Smooth muscle cell (in vitro differentiated cells): ENCODE measurements around the gene MAP3K2. TPM values are rescaled to one million over a fixed set of nuclear protein-coding genes. Genes with fewer than 3 reads are reported as not detected.

Source experiments
- DNase-seq: peaks from one replicate; lab custom pipeline; 2025; ENCODE audit not compliant: unreplicated experiment; lab: John Stamatoyannopoulos, UW
- H2AFZ ChIP-seq: fragments of 200-600 bp; sonication (generic); 2 replicates; pipeline ENCODE4 v1.6.0; 2016; ENCODE audit warnings: antibody characterized with exemption, low read depth, mild to moderate bottlenecking
- H3F3A ChIP-seq: fragments of 200-600 bp; sonication (generic); 2 replicates; pipeline ENCODE4 v1.6.0; 2017; ENCODE audit warnings: antibody characterized with exemption, low read depth
- H3K27ac ChIP-seq: fragments of 200-600 bp; sonication (generic); 2 replicates; pipeline ENCODE4 v1.5.1; 2016; ENCODE audit warnings: low read depth, mild to moderate bottlenecking
- H3K27me3 ChIP-seq: fragments of 200-600 bp; sonication (generic); 2 replicates; pipeline ENCODE4 v1.6.1; 2016; ENCODE audit warnings: low read depth, mild to moderate bottlenecking
- H3K36me3 ChIP-seq: fragments of 200-600 bp; sonication (generic); 2 replicates; pipeline ENCODE4 v1.5.1; 2016; ENCODE audit warnings: low read depth
- H3K4me1 ChIP-seq: fragments of 200-600 bp; sonication (generic); 2 replicates; pipeline ENCODE4 v1.5.1; 2016; ENCODE audit warnings: low read depth
- H3K4me2 ChIP-seq: fragments of 200-600 bp; sonication (generic); 2 replicates; pipeline ENCODE4 v1.6.0; 2016; ENCODE audit warnings: mild to moderate bottlenecking
- H3K4me3 ChIP-seq: fragments of 200-600 bp; sonication (generic); 2 replicates; pipeline ENCODE4 v1.5.1; 2016; ENCODE audit warnings: mild to moderate bottlenecking
- H3K79me2 ChIP-seq: fragments of 200-600 bp; sonication (generic); 2 replicates; pipeline ENCODE4 v1.6.0; 2016; ENCODE audit warnings: low read depth, mild to moderate bottlenecking
- H3K9ac ChIP-seq: fragments of 200-600 bp; sonication (generic); 2 replicates; pipeline ENCODE4 v1.6.0; 2016; ENCODE audit warnings: low read depth
- H3K9me3 ChIP-seq: fragments of 200-600 bp; sonication (generic); replicated peaks from 2 replicates; pipeline ENCODE4 v1.5.1; 2016; ENCODE audit warnings: low read depth
- H4K20me1 ChIP-seq: fragments of 200-600 bp; sonication (generic); 2 replicates; pipeline ENCODE4 v1.6.0; 2016; ENCODE audit warnings: low read depth
- WGBS: methylation state at CpG from one replicate; pipeline ENCODE4 v1.1.7; 2016; ENCODE audit warnings: low lambda C conversion rate; 5-methylcytosine and 5-hydroxymethylcytosine counted together
- microRNA-seq: library from miRNA; unstranded; fragments of <30 nt; microRNA quantifications from one replicate; pipeline ENCODE4, GENCODE V29; 2016; ENCODE audit warnings: borderline number of aligned reads
- polyA plus RNA-seq: library from polyadenylated mRNA; unstranded; fragments of >200 nt; fragmentation: Nextera tagmentation; extraction: Ambion mirVana; gene quantifications from 2 replicates; pipeline ENCODE4 v1.2.1, GENCODE V29; 2016
- small RNA-seq: library from RNA; depleted of rRNA; stranded (forward); fragments of <200 nt; gene quantifications from one replicate; pipeline ENCODE3, GENCODE V24; 2014
- total RNA-seq: library from RNA; depleted of rRNA; stranded (reverse); fragments of >200 nt; gene quantifications from 2 replicates; pipeline ENCODE4 v1.2.3, GENCODE V29; 2014
- TF ChIP-seq, protein P1 (sequence below): fragments of 200-600 bp; sonication (generic); IDR thresholded peaks from 2 replicates; pipeline ENCODE4 v1.5.1; 2017; ENCODE audit warnings: borderline replicate concordance, mild to moderate bottlenecking, antibody characterized with exemption; ENCODE audit not compliant: insufficient read depth, poor library complexity, severe bottlenecking

MAP3K2 gene
- total and polyA plus RNA-seq, 2 experiments from 2014 or later = 39.2 to 46.7 TPM

- no peak for DNase-seq
- Histone ChIP-seq H3K9ac (no peak overlapping the region), H3K27me3 (no peaks in the 10 kb centered on the region), H3K4me3 (no peak overlapping the region), H3K27ac (no peak overlapping the region), H4K20me1 (no peaks in the 10 kb centered on the region), H3F3A (no peaks in the 10 kb centered on the region), H3K36me3 (no peaks in the 10 kb centered on the region), H3K4me2 (no peak overlapping the region), H2AFZ (no peak overlapping the region), H3K79me2 (no peaks in the 10 kb centered on the region), H3K4me1 (no peaks in the 10 kb centered on the region), H3K9me3 (no peaks in the 10 kb centered on the region)
- TF ChIP-seq, protein P1, sequence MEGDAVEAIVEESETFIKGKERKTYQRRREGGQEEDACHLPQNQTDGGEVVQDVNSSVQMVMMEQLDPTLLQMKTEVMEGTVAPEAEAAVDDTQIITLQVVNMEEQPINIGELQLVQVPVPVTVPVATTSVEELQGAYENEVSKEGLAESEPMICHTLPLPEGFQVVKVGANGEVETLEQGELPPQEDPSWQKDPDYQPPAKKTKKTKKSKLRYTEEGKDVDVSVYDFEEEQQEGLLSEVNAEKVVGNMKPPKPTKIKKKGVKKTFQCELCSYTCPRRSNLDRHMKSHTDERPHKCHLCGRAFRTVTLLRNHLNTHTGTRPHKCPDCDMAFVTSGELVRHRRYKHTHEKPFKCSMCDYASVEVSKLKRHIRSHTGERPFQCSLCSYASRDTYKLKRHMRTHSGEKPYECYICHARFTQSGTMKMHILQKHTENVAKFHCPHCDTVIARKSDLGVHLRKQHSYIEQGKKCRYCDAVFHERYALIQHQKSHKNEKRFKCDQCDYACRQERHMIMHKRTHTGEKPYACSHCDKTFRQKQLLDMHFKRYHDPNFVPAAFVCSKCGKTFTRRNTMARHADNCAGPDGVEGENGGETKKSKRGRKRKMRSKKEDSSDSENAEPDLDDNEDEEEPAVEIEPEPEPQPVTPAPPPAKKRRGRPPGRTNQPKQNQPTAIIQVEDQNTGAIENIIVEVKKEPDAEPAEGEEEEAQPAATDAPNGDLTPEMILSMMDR = no peak
- 38% methylated on average over 2 of the region's 2 CpGs for WGBS
These were observed 132.6 kb downstream of the MAP3K2 start for GRCh38 chr2:127255146-127255545.

DNA sequence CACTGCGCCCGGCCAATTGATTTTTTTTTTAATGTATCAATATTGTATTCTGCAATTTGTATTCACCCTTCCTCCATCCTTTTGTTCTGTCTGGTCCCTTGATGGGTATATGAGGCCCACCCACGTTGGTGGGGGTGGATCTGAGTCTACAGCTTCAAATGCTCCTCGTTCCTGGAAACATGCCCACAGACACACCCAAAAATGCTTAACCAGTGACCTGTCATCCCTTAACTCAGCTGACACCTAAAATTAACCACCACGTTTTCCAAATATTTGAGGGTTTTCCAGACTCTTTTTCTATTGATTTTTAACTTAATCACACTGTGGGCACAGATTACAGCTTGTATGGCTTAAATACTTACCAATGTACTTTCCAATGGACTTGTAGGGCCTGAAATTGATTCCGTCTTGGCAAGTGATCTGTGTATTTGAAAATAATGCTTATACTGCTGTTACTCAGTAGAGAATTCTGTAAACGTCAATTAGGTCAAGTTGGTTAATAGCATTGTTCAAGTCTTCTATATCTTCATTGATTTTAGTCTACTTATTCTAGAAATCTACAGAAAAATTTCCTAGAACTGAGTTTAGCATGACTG lies 133.3 kb downstream of the MAP3K2 start:
- Histone ChIP-seq H3K9me3 (no peaks in the 10 kb centered on the region), H3K36me3 (no peaks in the 10 kb centered on the region), H3K4me3 (no peak overlapping the region), H4K20me1 (no peaks in the 10 kb centered on the region), H3K4me1 (no peaks in the 10 kb centered on the region), H2AFZ (no peak overlapping the region), H3K79me2 (no peaks in the 10 kb centered on the region), H3K9ac (no peak overlapping the region), H3K27ac (no peak overlapping the region), H3F3A (no peaks in the 10 kb centered on the region), H3K4me2 (no peak overlapping the region), H3K27me3 (no peaks in the 10 kb centered on the region)
- TF ChIP-seq, protein P1 = no peak
- no peak for DNase-seq
- WGBS = 68% methylated on average over 7 of the region's 7 CpGs

Small RNAs within 50 kb of the gene (microRNA-seq; reads per million reads assigned to microRNA genes)
- 1.8 reads per million for gene MIR4783

Small RNAs within 50 kb of the gene (small RNA-seq; reads per million reads assigned to genes)
- gene MIR4783 (not detected), gene RNU6-1147P (not detected)

Other genes with a start within 250 kb of the MAP3K2 start
- gene CYP27C1, start 167.7 kb downstream of the MAP3K2 start, total RNA-seq = 1.1 and 2.0 TPM in 2 replicates
- 3.8 and 5.0 TPM in 2 replicates for gene CYP27C1, start 167.7 kb downstream of the MAP3K2 start, polyA plus RNA-seq
- gene ERCC3, start 93.8 kb downstream of the MAP3K2 start, total RNA-seq = 30.9 and 44.4 TPM in 2 replicates
- gene ERCC3, start 93.8 kb downstream of the MAP3K2 start, polyA plus RNA-seq = 44.3 and 49.5 TPM in 2 replicates
- gene PROC, start 30.5 kb upstream of the MAP3K2 start, total RNA-seq = 1.1 TPM in 1 of 2 replicates, not detected in the other
- gene PROC, start 30.5 kb upstream of the MAP3K2 start, polyA plus RNA-seq = 0.44 and 0.85 TPM in 2 replicates
- 36.1 and 38.0 TPM in 2 replicates for gene IWS1, start 138.5 kb upstream of the MAP3K2 start, total RNA-seq
- gene IWS1, start 138.5 kb upstream of the MAP3K2 start, polyA plus RNA-seq = 31.2 and 48.5 TPM in 2 replicates
- 0.04 and 0.09 TPM in 2 replicates for gene MYO7B, start 147.7 kb upstream of the MAP3K2 start, total RNA-seq
- 0.35 TPM in 1 of 2 replicates, not detected in the other for gene MYO7B, start 147.7 kb upstream of the MAP3K2 start, polyA plus RNA-seq